GM19193 (cell line): ENCODE measurements around the gene FOXJ3.

Experiments
- POLR2A ChIP-seq: IDR thresholded peaks from 4 replicates; pipeline ENCODE4 v1.6.1; 2011; ENCODE audit not compliant: insufficient read depth, insufficient read length; ENCODE audit errors: extremely low read depth

The FOXJ3 gene

GRCh38 chr1:42201986-42202385, 133.0 kb downstream of the FOXJ3 start:
- no peak for TF ChIP-seq POLR2A

GRCh38 chr1:42198251-42198650, 136.8 kb downstream of the FOXJ3 start:
- TF ChIP-seq POLR2A = no peak

- no peak for TF ChIP-seq POLR2A
Observed at GRCh38 chr1:42195841-42196240, 139.2 kb downstream of the FOXJ3 start.

GRCh38 chr1:42192106-42192505, 142.9 kb downstream of the FOXJ3 start:
- no peak for TF ChIP-seq POLR2A

GRCh38 chr1:42191319-42191718, 143.7 kb downstream of the FOXJ3 start:
- TF ChIP-seq POLR2A = no peak

GRCh38 chr1:42189931-42190853, 144.8 kb downstream of the FOXJ3 start:
- TF ChIP-seq POLR2A = no peak

GRCh38 chr1:42186152-42186551, 148.9 kb downstream of the FOXJ3 start:
- TF ChIP-seq POLR2A = no peak

GRCh38 chr1:42184616-42185015, 150.4 kb downstream of the FOXJ3 start:
- no peak for TF ChIP-seq POLR2A

- TF ChIP-seq POLR2A = no peak
Observed at GRCh38 chr1:42183957-42184268, 151.1 kb downstream of the FOXJ3 start.

- no peak for TF ChIP-seq POLR2A
Observed at GRCh38 chr1:42183210-42183956, 151.7 kb downstream of the FOXJ3 start.

- TF ChIP-seq POLR2A = no peak
Observed at GRCh38 chr1:42181687-42182086, 153.3 kb downstream of the FOXJ3 start.

GRCh38 chr1:42179900-42180329, 155.1 kb downstream of the FOXJ3 start:
- no peak for TF ChIP-seq POLR2A

GRCh38 chr1:42179275-42179674, 155.8 kb downstream of the FOXJ3 start:
- TF ChIP-seq POLR2A = no peak

GRCh38 chr1:42178249-42178648, 156.8 kb downstream of the FOXJ3 start:
- no peak for TF ChIP-seq POLR2A

- no peak for TF ChIP-seq POLR2A
Observed at GRCh38 chr1:42177541-42177981, 157.5 kb downstream of the FOXJ3 start.
